C4-2B (cell line): ENCODE results near the gene QDPR.

Experiments
- H3K27ac ChIP-seq: fragments of 450-650 bp; 2 replicates; pipeline ENCODE4 v1.5.1; 2017
- CTCF ChIP-seq: fragments of 450-650 bp; conservative IDR thresholded peaks from 2 replicates; pipeline ENCODE4 v1.5.1; 2017; ENCODE audit warnings: mild to moderate bottlenecking
- ZFX ChIP-seq: fragments of 450-650 bp; IDR thresholded peaks from 2 replicates; pipeline ENCODE4 v1.6.1; 2017

Gene QDPR

GRCh38 chr4:17512973-17513665, 1.2 kb upstream of the QDPR start:
- TF ChIP-seq ZFX, result no peak
- TF ChIP-seq CTCF, result no peak

GRCh38 chr4:17511509-17511949, 361 bp downstream of the QDPR start:
- H3K27ac ChIP-seq, result peak overlapping the region; percentile 70

More at GRCh38 chr4:17512973-17513665, 1.2 kb upstream of the QDPR start:
- H3K27ac ChIP-seq, result no peak overlapping the region

DNA sequence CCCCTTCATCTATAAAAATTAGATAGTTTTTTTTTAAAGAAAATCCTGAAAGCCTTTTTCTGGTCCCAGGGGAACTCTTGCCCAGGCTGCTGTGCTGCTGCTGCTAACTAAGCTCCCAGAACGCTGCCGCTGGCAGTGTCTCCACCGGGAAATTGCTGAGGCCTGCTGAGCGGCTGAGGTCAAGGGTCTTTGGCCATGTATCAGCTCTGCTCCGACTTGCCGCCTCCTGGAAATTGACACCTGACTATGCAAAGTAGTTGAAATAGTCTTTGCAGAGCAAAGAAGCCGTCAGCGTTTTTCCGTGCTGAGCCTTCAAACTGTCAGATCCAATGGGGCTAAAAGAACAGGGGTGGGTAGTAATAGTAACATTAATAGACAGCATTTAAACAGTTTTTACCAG, 839 bp downstream of the QDPR start:
- peak overlapping the region; percentile 70 for H3K27ac ChIP-seq
- TF ChIP-seq ZFX, result no peak
- no peak for TF ChIP-seq CTCF

More at GRCh38 chr4:17511509-17511949, 361 bp downstream of the QDPR start:
- TF ChIP-seq ZFX (peak; percentile 51; the same call in 1 of the 2 replicates), CTCF (no peak)

DNA sequence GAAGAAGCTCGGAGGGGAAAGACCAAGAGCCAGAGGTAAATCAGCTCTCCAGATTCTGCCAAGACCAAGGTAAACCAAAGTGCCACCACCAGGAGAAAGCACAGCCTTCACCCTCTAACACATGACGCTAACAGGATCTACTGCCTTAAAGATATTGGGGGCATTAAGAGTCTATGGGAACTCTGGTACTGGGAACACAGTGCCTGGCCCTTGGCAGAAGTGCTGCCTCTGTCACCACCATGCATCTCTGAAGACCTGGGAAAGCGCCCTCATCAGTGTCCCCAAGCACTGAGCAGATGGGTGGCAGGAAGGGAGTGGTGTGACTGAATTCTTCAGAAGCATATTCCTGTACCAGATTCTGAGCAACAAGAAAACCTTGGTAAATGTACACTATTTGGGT, 1.3 kb downstream of the QDPR start:
- no peak for TF ChIP-seq CTCF
- no peak for TF ChIP-seq ZFX
- H3K27ac ChIP-seq, result no peak overlapping the region

DNA sequence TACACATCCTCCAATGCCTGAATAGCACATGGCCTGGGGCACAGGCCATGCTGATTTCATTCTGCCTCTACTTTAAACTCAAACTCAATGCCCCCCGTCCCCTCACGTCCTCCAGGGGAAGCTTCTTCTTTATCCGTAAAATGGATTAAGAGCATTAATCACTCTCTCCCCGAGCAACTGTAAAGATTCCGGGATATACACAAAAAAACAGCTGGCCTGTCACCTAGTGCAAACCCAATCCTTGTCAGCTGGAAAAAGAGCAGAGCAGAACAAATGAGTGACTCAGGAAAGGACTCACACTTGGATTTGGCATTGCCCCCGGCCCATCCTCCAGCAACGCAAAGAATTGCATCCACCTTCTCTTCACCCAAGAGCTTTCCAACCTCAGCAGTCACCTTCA, 7.8 kb downstream of the QDPR start:
- no peak overlapping the region for H3K27ac ChIP-seq
- no peak for TF ChIP-seq ZFX
- no peak for TF ChIP-seq CTCF

DNA sequence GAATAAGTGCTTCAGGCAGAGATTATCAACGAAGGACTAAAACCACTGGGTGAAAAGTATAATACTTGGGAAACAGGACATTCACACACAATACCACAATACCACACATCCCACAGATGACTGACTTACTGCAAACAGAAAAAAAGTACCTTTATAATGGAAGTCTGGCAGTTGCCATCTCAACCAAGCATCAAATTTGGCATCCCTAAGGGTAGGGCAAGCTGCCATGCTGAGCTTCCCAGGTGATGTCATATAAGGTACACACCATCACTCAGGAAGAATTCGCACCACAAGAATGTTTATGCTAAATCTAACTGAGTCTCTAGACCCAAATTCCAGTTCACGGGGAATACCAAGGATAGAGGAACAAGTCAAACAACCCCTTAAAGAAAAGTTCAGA, 9.1 kb downstream of the QDPR start:
- TF ChIP-seq ZFX (no peak), CTCF (no peak)
- no peak overlapping the region for H3K27ac ChIP-seq

DNA sequence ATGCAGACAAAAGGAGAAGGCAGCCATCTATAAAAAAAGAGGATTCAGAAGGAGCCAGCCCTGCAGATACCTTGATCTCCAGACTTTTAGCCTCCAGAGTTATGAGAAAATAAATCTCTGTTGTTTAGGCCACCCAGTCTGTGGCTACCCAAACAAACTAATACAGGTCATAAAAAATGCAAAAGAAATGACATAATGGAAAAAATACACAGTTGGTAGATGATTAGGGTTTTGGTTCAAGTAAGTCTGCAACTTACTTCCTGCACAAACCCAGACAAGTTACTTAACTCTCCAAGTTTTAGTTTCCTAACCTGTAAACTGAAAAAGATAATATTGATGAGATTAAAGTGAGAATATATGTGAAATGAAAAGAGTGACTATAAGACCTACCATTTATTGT, 11.3 kb downstream of the QDPR start:
- no peak overlapping the region for H3K27ac ChIP-seq
- TF ChIP-seq CTCF (no peak), ZFX (no peak)
